ENCODE measurements around the gene LAMA1.
"Not testable (repeated sequence)": the region's sequence is repeated elsewhere in the genome, so short reads cannot be mapped to it uniquely, and the experiment has no call there.

Gene LAMA1

DNA sequence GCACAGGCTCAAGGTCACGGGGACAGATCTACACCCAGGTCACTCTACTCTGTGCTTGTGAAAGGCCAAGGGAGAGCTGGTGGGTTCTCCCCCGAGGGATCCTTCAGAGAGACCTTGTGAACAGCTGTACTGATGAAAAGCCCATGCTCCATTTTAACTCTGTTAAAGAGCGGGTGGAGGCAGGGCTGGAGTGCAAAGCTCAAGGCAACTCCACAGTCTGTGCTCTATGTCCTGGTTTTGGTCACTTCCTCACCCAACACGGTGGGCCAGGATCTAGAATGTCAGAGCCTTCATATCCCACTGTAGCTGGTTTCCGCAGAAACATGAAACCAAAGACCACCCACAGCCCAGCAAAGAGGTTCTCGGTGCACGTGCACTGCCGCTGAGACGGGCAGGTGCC lies 177.1 kb downstream of the LAMA1 start:
- no peak for DNase-seq

DNA sequence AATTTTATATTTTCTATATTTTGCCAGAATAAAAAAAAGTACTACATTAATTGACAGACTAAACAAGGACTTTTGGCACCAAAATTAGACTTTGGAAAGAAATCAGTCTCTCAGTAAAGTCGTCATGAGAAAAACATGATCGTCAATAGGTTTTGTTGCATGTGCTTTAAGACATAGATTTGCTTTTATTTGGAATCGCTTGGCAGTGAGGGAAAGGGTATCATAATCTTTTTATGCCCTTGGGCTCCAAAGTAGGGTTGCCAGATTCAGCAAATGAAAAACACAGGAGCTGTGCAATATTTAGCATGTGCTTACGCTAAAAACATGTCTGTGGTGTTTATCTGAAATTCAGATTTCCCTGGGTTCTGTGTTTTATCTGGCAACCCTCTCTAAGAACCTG lies 177.6 kb downstream of the LAMA1 start:
- no peak for DNase-seq

DNA sequence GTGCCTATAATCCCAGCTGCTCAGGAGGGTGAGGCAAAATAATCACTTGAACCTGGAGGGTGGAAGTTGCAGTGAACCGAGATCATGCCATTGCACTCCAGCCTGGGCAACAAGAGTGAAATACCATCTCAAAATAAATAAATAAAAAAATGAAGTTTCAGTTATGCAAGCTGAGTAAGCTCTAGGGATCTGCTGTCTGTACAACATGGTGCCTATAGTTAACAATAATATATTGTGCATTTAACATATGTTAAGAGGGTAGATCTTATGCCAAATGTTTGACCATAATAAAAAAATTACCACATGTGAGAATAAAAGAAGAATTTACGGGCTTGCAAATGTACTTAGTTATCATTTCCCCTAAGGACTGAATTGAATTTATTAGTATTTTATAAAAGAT lies 179.2 kb downstream of the LAMA1 start:
- not testable (repeated sequence) for DNase-seq

DNA sequence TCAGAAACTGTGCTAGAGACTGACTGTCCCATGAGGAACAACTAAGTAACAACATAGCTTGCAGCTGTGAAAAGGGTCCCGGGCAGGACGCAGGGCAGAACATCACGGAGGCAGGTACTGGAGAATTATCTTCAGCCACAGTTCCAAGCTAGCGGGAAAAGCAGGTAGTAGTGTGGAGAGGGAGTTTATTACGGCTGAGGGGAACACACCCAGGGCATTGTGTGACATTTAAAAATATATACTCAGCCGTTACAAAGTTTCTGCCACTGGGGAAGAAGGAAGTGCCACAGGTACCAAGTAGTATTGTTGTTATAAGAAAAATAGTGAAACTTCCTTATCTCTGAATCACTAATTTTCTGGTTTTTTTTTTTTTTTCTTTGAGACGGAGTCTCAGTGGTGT lies 179.6 kb downstream of the LAMA1 start:
- DNase-seq: no peak

DNA sequence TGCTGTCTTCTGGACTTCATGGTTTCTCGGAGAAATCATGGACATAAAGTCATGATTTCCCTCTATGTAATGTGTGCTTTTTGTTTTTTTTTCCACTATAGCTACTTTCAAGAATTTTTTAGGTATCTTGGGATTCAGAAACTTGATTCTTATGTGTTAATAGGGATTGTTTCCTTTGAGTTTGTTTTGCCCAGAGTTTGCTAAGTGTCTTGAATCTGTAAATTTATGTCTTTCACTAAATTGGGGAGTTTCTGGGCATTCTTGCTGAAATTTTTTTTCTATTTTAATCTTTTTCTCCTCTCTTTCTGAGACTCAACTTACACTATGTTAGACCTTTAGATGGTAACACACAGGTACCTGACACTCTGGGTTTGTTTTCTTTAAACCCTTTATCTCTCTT lies 182.7 kb downstream of the LAMA1 start:
- no peak for DNase-seq

DNA sequence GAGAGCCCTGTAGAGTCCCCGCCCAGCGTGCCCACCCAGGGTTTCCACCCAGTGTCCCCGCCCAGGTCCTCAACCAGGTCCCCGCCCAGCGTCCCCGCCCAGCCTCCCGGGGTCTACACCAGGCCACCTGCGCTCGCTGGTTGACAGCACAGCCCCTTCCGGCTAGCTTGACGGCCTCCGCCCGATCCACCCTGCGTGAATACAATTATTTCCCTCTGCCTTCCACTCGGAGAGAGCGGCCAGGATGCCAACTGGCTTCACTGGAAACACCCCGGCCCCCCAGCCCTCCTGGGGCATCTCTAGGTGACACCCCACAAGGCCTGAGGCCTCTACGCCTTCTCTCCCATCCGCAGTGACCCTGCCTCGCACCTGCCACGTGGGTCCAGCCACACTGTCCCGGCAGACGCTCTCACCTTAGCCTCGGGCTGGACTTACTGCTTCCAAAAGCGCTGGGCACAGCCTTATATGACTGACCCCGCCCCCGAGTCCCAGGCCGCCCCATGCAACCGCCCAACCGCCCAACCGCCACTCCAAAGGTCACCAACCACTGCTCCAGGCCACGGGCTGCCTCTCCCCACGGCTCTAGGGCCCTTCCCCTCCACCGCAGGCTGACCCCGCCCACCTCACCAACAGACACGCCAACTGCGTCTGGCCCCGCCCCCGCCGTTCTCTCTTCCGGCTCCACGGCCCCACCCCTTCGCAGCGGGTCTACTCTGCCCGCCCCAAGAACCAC lies 188.1 kb downstream of the LAMA1 start:
- DNase-seq: no peak

DNA sequence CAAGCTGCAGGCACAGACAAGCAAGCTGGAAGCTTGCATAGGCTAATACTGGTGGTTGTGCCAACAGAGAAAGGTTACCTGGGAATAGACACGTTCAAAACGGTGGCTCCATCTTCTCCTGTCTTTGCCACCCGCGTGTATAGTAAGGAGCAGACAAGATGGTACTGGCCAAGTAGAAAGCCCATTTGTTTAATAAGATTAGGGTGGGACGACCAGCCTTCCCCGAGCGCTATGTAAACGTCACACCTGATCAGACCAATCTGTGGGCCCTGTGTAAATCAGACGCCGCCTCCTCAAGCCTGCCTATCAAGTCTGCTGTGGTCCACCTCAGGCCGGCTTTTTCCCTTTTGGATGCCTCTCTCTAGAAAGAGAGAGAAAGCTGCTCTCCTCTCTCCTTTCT lies 189.2 kb downstream of the LAMA1 start:
- no peak for DNase-seq

DNA sequence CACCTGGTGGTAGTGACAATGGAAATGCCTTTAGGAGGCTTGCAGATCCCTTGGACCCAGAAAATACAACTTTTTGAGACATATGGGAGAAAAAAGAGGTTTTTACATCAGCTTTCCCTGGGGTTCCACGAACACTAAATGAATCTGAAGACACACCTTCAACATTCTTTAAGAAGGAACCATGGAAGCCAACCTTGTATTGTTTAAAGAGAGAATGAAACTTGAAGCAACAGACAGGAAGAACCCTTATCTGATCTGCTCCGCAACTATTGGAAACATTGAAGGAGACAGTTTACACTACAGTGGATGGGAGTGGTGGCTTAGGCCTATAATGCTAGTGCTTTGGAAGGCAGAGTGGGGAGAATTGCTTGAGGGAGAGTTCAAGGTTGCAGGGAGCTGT lies 190.4 kb downstream of the LAMA1 start:
- no peak for DNase-seq

DNA sequence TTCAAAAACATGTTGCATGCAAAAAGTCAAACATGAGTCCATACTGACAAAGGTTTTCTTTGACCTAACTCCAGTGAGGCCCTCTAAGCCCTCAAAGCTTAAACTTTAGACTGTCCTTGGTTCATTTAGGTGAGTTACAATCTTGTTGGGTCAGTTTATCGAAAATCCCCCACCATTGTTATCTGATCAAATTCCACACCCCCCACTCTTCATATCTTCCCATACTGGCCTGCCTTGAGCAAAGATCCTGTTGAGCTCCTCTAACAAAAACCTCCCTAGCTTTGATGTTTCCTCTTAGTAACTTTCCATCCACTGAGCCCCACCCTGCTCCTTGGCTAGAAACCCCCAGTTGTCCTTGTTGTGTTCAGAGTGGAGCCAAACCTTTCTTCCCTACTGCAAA lies 194.4 kb downstream of the LAMA1 start:
- no peak for DNase-seq

DNA sequence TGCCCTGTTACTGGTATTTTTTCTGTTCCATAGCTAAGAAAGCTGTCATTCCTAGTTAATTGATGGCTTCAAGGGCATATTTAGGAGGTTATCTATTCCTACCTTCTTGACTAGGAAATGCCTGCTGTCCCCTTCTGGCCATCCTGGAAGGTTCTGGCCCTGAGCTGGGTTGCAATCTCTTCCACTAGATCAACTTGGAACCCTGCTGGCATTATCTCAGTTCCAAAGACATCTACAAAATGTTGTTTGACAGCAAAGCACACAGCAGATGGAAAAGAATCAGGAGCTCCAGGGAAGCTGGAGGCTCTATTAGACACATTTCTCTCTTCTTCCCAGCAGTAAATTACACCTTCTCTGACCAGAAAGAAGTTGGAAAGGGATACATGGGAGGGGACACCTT lies 196.0 kb downstream of the LAMA1 start:
- no peak for DNase-seq

DNA sequence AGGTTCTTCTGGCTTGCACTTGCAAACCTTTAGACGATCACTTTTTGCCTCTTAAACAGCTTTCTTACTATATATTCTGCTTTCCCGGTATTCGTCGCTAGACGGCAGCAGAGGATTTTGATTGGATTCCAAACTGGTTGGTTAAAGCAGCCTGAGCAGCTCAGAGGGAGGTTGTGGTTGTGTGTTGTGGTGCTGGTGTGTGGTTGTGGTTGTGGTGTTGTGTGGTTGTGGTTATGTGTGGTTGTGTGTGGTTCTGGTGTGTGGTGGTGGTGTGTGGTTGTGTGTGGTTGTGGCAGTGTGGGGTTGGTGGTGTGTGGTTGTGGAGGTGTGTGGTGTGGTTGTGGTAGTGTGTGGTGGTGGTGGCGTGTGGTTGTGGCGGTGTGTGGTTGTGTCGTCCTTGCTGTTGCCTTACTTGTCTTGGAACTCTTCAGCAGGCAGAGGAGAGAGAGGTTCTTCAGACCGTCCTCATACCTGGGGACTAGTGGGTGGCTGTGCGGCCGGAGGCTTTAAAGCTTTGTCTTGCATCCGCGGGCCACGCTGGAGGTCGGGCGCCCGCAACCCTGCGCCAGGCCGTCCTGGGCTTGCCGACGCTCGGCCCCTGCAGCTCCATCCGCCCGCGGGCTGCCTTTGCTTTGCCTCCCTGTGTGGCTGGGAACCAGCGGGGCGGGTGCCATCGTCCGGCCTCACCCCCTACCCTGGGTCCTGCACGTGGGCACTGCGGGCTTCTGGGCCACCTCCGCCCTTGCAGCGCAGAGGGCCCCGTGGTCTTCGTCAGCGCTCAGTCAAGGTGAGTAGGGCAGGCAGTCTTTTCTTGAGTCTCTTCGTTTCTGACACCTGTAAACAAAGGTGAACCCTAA lies 197.3 kb downstream of the LAMA1 start:
- peak; percentile 10 to 70 for DNase-seq

DNA sequence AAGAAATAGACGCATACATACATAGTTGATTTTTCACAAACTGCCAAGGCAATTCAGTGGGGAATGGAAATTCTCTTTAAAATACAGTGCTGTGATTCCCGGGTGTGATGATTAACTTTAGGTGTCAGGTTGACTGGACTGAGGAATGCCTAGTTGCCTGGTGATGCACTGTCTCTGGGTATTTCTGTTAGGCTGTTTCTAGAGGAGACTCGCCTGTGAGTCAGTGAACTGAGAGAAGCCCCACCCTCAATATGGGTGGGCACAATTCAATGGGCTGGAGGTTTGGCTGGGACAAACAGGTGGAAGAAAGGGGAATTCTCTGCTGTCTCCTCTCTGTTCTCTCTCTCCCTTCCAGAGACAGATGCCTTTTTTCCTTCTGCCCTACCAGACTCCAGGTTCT lies 200.5 kb downstream of the LAMA1 start:
- no peak for DNase-seq

DNA sequence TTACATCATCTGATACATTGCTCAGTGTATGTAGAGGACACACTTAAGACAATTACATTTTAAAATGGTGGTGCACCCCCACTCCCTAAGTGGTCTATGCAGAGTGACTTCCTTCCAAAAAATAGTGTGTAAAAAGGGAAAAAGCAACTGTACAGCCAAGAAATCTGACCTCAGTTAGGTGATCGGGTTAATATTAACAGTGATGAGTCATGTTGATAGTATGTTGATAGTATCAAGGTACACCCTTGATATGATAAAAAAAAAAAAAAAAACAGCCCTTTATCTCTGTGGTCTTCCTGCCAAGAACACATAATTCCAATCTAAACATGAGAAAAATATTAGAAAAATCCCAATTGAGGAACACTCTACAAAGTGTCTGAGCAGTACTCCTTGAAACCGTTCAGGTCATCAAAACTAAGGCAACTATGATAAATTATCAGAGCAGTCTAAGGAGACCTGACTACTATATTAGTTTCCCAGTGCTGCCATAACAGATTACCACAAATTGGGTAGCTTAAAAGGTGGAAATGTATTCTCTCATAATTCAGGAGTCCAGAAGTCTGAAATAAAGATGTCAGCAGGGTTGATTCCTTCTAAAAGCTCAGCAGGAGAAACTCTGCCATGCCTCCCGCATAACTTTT lies 216.2 kb downstream of the LAMA1 start:
- DNase-seq: no peak

DNA sequence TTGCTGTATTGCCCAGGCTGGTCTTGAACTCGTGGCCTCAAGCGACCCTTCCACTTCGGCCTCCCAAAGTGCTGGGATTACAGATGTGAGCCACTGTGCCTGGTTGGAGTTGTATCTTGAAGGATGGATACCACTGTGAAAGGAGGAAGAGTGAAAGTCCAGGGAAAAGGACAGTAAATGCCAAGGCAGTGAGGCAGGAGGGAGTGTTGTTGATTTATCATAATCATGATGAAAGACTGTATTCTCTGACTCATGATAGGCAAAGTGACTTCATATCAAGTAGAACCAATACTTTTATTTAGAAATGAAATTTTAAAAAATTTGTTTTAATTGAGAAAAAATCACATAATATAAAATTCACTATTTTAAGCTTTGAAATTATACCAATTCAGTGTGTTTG lies 225.8 kb downstream of the LAMA1 start:
- DNase-seq: no peak
